ENCODE measurements around the gene TCFL5. TPM values are rescaled to one million over a fixed set of nuclear protein-coding genes. Genes with fewer than 3 reads are reported as not detected.

TCFL5 gene
- total RNA-seq, 1 donor from 2014 or later, result 6.2 TPM

- H3K36me3 Mint-ChIP-seq (ENCODE audit: low read depth), result peaks cover 64% of the 10 kb centered on the region
These were observed 27.8 kb upstream of the TCFL5 start for GRCh38 chr20:62889411-62889810.

GRCh38 chr20:62888910-62889309 lies 27.3 kb upstream of the TCFL5 start:
- H3K4me1 Mint-ChIP-seq, result peaks cover 22% of the 10 kb centered on the region
- intact Hi-C loops (cut with micrococcal nuclease), result no loop called here
- no peaks in the 10 kb centered on the region for H3K27me3 Mint-ChIP-seq
- H3K36me3 Mint-ChIP-seq (ENCODE audit: low read depth), result peaks cover 59% of the 10 kb centered on the region
- no peak overlapping the region for H3K4me3 Mint-ChIP-seq
- no peak overlapping the region for H3K27ac Mint-ChIP-seq
- DNase-seq, result no peak
- H3K9me3 Mint-ChIP-seq, result no peaks in the 10 kb centered on the region

More at GRCh38 chr20:62889411-62889810, 27.8 kb upstream of the TCFL5 start:
- DNase-seq, result no peak
- no peak overlapping the region for H3K4me3 Mint-ChIP-seq
- intact Hi-C loops (cut with micrococcal nuclease), result no loop called here
- H3K4me1 Mint-ChIP-seq, result peaks cover 22% of the 10 kb centered on the region
- no peaks in the 10 kb centered on the region for H3K9me3 Mint-ChIP-seq
- no peaks in the 10 kb centered on the region for H3K27me3 Mint-ChIP-seq
- no peak overlapping the region for H3K27ac Mint-ChIP-seq

- Mint-ChIP-seq H3K9me3 (no peaks in the 10 kb centered on the region), H3K27ac (no peak overlapping the region), H3K4me3 (no peak overlapping the region), H3K36me3 (ENCODE audit: low read depth) (peaks cover 54% of the 10 kb centered on the region), H3K4me1 (peaks cover 19% of the 10 kb centered on the region), H3K27me3 (no peaks in the 10 kb centered on the region)
- DNase-seq, result no peak
- intact Hi-C loops (cut with micrococcal nuclease), result no loop called here
These were observed 26.8 kb upstream of the TCFL5 start for GRCh38 chr20:62888406-62888805.

GRCh38 chr20:62887860-62888239 lies 26.2 kb upstream of the TCFL5 start:
- Mint-ChIP-seq H3K4me1 (peaks cover 18% of the 10 kb centered on the region), H3K9me3 (no peaks in the 10 kb centered on the region), H3K27me3 (no peaks in the 10 kb centered on the region)

GRCh38 chr20:62887152-62887859 lies 25.7 kb upstream of the TCFL5 start:
- peaks cover 44% of the 10 kb centered on the region for H3K36me3 Mint-ChIP-seq (ENCODE audit: low read depth)
- peaks cover 14% of the 10 kb centered on the region for H3K4me1 Mint-ChIP-seq
- H3K27me3 Mint-ChIP-seq, result no peaks in the 10 kb centered on the region
- intact Hi-C loops (cut with micrococcal nuclease), result no loop called here
- no peaks in the 10 kb centered on the region for H3K9me3 Mint-ChIP-seq
- no peak overlapping the region for H3K4me3 Mint-ChIP-seq
- no peak overlapping the region for H3K27ac Mint-ChIP-seq
- DNase-seq, result peak; percentile 69

More at GRCh38 chr20:62887860-62888239, 26.2 kb upstream of the TCFL5 start:
- Mint-ChIP-seq H3K36me3 (ENCODE audit: low read depth) (peaks cover 48% of the 10 kb centered on the region), H3K4me3 (no peak overlapping the region), H3K27ac (no peak overlapping the region)
- intact Hi-C loops (cut with micrococcal nuclease), result no loop called here
- no peak for DNase-seq

GRCh38 chr20:62886709-62887058 lies 25.1 kb upstream of the TCFL5 start:
- H3K27me3 Mint-ChIP-seq, result no peaks in the 10 kb centered on the region
- peak overlapping the region; percentile 37 for H3K27ac Mint-ChIP-seq
- H3K4me1 Mint-ChIP-seq, result peaks cover 10% of the 10 kb centered on the region
- no peak overlapping the region for H3K4me3 Mint-ChIP-seq
- peaks cover 44% of the 10 kb centered on the region for H3K36me3 Mint-ChIP-seq (ENCODE audit: low read depth)
- intact Hi-C loops (cut with micrococcal nuclease), result no loop called here
- no peaks in the 10 kb centered on the region for H3K9me3 Mint-ChIP-seq
- no peak for DNase-seq

GRCh38 chr20:62885896-62886708 lies 24.5 kb upstream of the TCFL5 start:
- H3K27me3 Mint-ChIP-seq, result no peaks in the 10 kb centered on the region

GRCh38 chr20:62885046-62885895 lies 23.6 kb upstream of the TCFL5 start:
- H3K4me1 Mint-ChIP-seq, result peaks cover 1% of the 10 kb centered on the region
- H3K4me3 Mint-ChIP-seq, result no peak overlapping the region
- H3K9me3 Mint-ChIP-seq, result no peaks in the 10 kb centered on the region
- H3K27ac Mint-ChIP-seq, result no peak overlapping the region
- intact Hi-C loops (cut with micrococcal nuclease), result no loop called here
- no peak for DNase-seq
- no peaks in the 10 kb centered on the region for H3K27me3 Mint-ChIP-seq
- H3K36me3 Mint-ChIP-seq (ENCODE audit: low read depth), result peaks cover 36% of the 10 kb centered on the region

More at GRCh38 chr20:62885896-62886708, 24.5 kb upstream of the TCFL5 start:
- H3K4me1 Mint-ChIP-seq, result peaks cover 6% of the 10 kb centered on the region
- H3K9me3 Mint-ChIP-seq, result no peaks in the 10 kb centered on the region
- no peak overlapping the region for H3K27ac Mint-ChIP-seq
- H3K36me3 Mint-ChIP-seq (ENCODE audit: low read depth), result peaks cover 42% of the 10 kb centered on the region
- H3K4me3 Mint-ChIP-seq, result no peak overlapping the region
- intact Hi-C loops (cut with micrococcal nuclease), result no loop called here
- no peak for DNase-seq

- H3K4me1 Mint-ChIP-seq, result peaks cover 1% of the 10 kb centered on the region
- DNase-seq, result no peak
- no peaks in the 10 kb centered on the region for H3K27me3 Mint-ChIP-seq
- H3K4me3 Mint-ChIP-seq, result no peak overlapping the region
- H3K36me3 Mint-ChIP-seq (ENCODE audit: low read depth), result peaks cover 29% of the 10 kb centered on the region
- H3K27ac Mint-ChIP-seq, result no peak overlapping the region
- no peaks in the 10 kb centered on the region for H3K9me3 Mint-ChIP-seq
- intact Hi-C loops (cut with micrococcal nuclease), result no loop called here
These were observed 22.9 kb upstream of the TCFL5 start for GRCh38 chr20:62884556-62884955.

GRCh38 chr20:62882426-62882825 lies 20.8 kb upstream of the TCFL5 start:
- no peak for DNase-seq
- Mint-ChIP-seq H3K36me3 (ENCODE audit: low read depth) (peaks cover 25% of the 10 kb centered on the region), H3K9me3 (no peaks in the 10 kb centered on the region), H3K27ac (no peak overlapping the region), H3K27me3 (no peaks in the 10 kb centered on the region), H3K4me1 (peaks cover 1% of the 10 kb centered on the region), H3K4me3 (no peak overlapping the region)
- intact Hi-C loops (cut with micrococcal nuclease), result no loop called here

GRCh38 chr20:62881662-62882395 lies 20.2 kb upstream of the TCFL5 start:
- H3K27me3 Mint-ChIP-seq, result no peaks in the 10 kb centered on the region
- H3K36me3 Mint-ChIP-seq (ENCODE audit: low read depth), result peaks cover 20% of the 10 kb centered on the region
- DNase-seq, result no peak
- no peak overlapping the region for H3K27ac Mint-ChIP-seq
- intact Hi-C loops (cut with micrococcal nuclease), result no loop called here
- H3K4me3 Mint-ChIP-seq, result no peak overlapping the region
- H3K9me3 Mint-ChIP-seq, result no peaks in the 10 kb centered on the region
- H3K4me1 Mint-ChIP-seq, result peaks cover 1% of the 10 kb centered on the region

GRCh38 chr20:62880935-62881661 lies 19.5 kb upstream of the TCFL5 start:
- peaks cover 13% of the 10 kb centered on the region for H3K36me3 Mint-ChIP-seq (ENCODE audit: low read depth)
- DNase-seq, result no peak
- H3K27me3 Mint-ChIP-seq, result no peaks in the 10 kb centered on the region
- no peak overlapping the region for H3K27ac Mint-ChIP-seq
- intact Hi-C loops (cut with micrococcal nuclease), result no loop called here
- H3K4me3 Mint-ChIP-seq, result no peak overlapping the region
- H3K9me3 Mint-ChIP-seq, result no peaks in the 10 kb centered on the region
- peaks cover 3% of the 10 kb centered on the region for H3K4me1 Mint-ChIP-seq
